ENCODE results near the gene TTLL11.

- TF ChIP-seq CTCF (IDR thresholded peaks at IDR 0.05) (no peak), POLR2A (IDR thresholded peaks at IDR 0.05) (no peak)
Observed at GRCh38 chr9:121811140-121811539, 282.0 kb downstream of the TTLL11 start.
